ENCODE data around the gene MCM3.

The MCM3 gene

GRCh38 chr6:52249078-52249477 lies 35.5 kb downstream of the MCM3 start:
- no peak for TF ChIP-seq CTCF (IDR thresholded peaks at IDR 0.05; ENCODE audit: low read depth, low read length)

DNA sequence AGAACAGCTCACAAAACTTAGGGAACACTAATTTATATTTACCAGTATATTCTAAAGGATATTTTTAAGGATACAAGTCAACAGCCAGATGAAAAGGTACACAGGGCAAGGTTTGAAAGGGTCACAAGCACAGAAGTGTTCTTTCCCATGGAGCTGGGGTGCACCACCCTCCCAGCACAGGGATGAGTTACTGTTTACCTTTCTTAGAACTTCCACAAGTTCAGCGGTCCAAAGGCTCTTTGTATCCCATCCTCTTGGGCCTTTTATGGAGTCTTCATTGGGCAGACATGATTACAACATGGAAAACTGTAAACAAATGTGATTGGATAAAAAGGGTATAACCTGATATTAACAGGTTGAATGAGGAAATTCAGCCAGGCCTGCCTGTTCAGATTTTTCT lies 39.1 kb downstream of the MCM3 start:
- no peak for DNase-seq (ENCODE audit: extremely low read depth, low read depth)
- TF ChIP-seq CTCF (IDR thresholded peaks at IDR 0.05; ENCODE audit: low read depth, low read length): no peak

More at GRCh38 chr6:52249078-52249477, 35.5 kb downstream of the MCM3 start:
- no peak for DNase-seq (ENCODE audit: extremely low read depth, low read depth)

DNA sequence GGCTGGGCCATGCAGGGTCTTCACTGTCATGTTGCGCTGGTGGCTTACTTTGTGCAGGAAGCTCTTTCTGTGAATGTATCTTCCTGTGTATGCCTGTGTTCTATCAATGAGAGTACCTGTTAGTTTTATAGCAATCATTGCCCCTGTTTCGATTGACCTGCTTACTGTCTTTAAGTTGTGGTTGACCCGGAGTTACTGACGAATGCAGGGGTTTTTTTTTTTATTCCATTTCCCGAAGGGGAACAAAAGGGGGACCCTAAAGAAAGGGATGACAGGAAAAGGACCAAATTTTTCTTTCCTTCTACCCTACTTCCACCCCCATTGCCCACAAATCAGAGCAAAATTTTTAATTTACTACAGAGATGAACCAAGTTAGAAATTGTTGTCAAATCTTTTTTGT lies 40.1 kb downstream of the MCM3 start, which contains the start of gene IL17F:
Gene IL17F, minus strand, starts transcription at position 101 of the 400 bp plus-strand sequence. Its CDS starts 71 bp downstream, at position 30.
- no peak for TF ChIP-seq CTCF (IDR thresholded peaks at IDR 0.05; ENCODE audit: low read depth, low read length)
- DNase-seq (ENCODE audit: extremely low read depth, low read depth): no peak

GRCh38 chr6:52243282-52243893 lies 41.2 kb downstream of the MCM3 start:
- DNase-seq (ENCODE audit: extremely low read depth, low read depth): peak; percentile 5
- TF ChIP-seq CTCF (IDR thresholded peaks at IDR 0.05; ENCODE audit: low read depth, low read length): no peak

DNA sequence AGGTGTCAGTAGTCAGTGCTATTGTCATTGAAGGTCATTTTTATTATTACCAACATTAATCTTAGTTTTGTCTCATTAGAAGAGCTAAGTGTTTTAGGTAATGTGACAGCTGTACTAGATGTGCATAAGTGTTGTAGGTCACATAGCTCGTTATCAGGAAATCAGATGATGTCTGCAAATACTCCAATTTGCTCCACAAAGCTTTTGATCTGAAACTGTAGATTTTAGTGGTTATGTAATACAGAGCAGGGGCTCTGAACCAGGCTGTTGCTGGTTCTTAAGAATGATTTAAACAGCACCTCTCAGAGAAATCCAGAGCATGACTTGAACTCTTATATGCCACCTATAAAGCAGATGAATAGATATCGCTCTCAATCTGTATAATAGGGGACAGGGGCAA lies 42.7 kb downstream of the MCM3 start:
- no peak for TF ChIP-seq CTCF (IDR thresholded peaks at IDR 0.05; ENCODE audit: low read depth, low read length)

GRCh38 chr6:52233975-52234823 lies 50.3 kb downstream of the MCM3 start:
- DNase-seq (ENCODE audit: extremely low read depth, low read depth): peak; percentile 4
- peak; percentile 49 for TF ChIP-seq CTCF (IDR thresholded peaks at IDR 0.05; ENCODE audit: low read depth, low read length)

More for the DNA sequence above, 42.7 kb downstream of the MCM3 start:
- DNase-seq (ENCODE audit: extremely low read depth, low read depth): no peak

DNA sequence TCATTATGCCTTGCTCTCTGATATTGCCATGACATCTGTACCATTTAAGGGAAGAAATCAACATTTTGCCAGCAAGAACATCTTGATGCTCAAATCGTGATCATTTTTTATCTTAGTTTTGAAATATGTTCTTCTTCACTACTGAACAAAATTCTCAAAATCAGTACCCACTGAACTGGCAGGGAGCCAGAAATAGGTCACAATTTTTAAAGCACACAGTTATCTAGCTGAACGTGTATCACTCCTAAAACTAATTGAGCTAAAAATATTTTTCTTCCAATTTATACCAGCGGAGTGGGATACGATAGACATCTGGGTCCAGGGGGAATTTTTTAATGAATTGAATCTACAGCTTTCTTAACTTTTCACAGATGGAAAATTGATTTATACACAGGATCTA lies 51.5 kb downstream of the MCM3 start:
- TF ChIP-seq CTCF (IDR thresholded peaks at IDR 0.05; ENCODE audit: low read depth, low read length): no peak
- DNase-seq (ENCODE audit: extremely low read depth, low read depth): no peak

Data from AG09319 (cell line).